ENCODE data around the gene VIPR1.

VIPR1 gene

GRCh38 chr3:42503957-42504333, 1.5 kb downstream of the VIPR1 start:
- H3K4me3 ChIP-seq (ENCODE audit: extremely low read depth, insufficient read depth, low read length, poor library complexity, severe bottlenecking): no peak overlapping the region
- H3K27ac ChIP-seq (ENCODE audit: low read depth, low read length, severe bottlenecking): no peak overlapping the region
- peaks cover 3% of the 10 kb centered on the region for H3K4me1 ChIP-seq (ENCODE audit: control insufficient read depth, insufficient read depth, low read length, poor library complexity, severe bottlenecking)
- H3K36me3 ChIP-seq (ENCODE audit: control insufficient read depth, insufficient read depth, low read length): no peaks in the 10 kb centered on the region
- 86 to 100% methylated on average over 3 to 4 of the region's 4 CpGs for WGBS, 2 experiments (ENCODE audit: insufficient coverage in 2 of 2)
- H3K9me3 ChIP-seq (ENCODE audit: control insufficient read depth, low read length): no peaks in the 10 kb centered on the region

GRCh38 chr3:42504334-42505127, 2.1 kb downstream of the VIPR1 start:
- H3K27ac ChIP-seq (ENCODE audit: low read depth, low read length, severe bottlenecking): no peak overlapping the region
- H3K4me3 ChIP-seq (ENCODE audit: extremely low read depth, insufficient read depth, low read length, poor library complexity, severe bottlenecking): no peak overlapping the region
- H3K36me3 ChIP-seq (ENCODE audit: control insufficient read depth, insufficient read depth, low read length): no peaks in the 10 kb centered on the region
- 85 to 93% methylated on average over 5 to 9 of the region's 10 CpGs for WGBS, 2 experiments (ENCODE audit: insufficient coverage in 2 of 2)
- H3K9me3 ChIP-seq (ENCODE audit: control insufficient read depth, low read length): no peaks in the 10 kb centered on the region
- H3K4me1 ChIP-seq (ENCODE audit: control insufficient read depth, insufficient read depth, low read length, poor library complexity, severe bottlenecking): peaks cover 3% of the 10 kb centered on the region

- Histone ChIP-seq H3K9me3 (ENCODE audit: control insufficient read depth, low read length) (no peaks in the 10 kb centered on the region), H3K27ac (ENCODE audit: low read depth, low read length, severe bottlenecking) (no peak overlapping the region), H3K36me3 (ENCODE audit: control insufficient read depth, insufficient read depth, low read length) (no peaks in the 10 kb centered on the region), H3K4me1 (ENCODE audit: control insufficient read depth, insufficient read depth, low read length, poor library complexity, severe bottlenecking) (peaks cover 3% of the 10 kb centered on the region), H3K4me3 (ENCODE audit: extremely low read depth, insufficient read depth, low read length, poor library complexity, severe bottlenecking) (no peak overlapping the region)
- WGBS, 2 experiments (ENCODE audit: insufficient coverage in 2 of 2): 92 to 97% methylated on average over 4 to 6 of the region's 6 CpGs
These were observed 2.8 kb downstream of the VIPR1 start for GRCh38 chr3:42505128-42505848.

GRCh38 chr3:42505849-42506410, 3.5 kb downstream of the VIPR1 start:
- H3K4me1 ChIP-seq (ENCODE audit: control insufficient read depth, insufficient read depth, low read length, poor library complexity, severe bottlenecking): peaks cover 3% of the 10 kb centered on the region

GRCh38 chr3:42507252-42507651, 4.8 kb downstream of the VIPR1 start:
- H3K36me3 ChIP-seq (ENCODE audit: control insufficient read depth, insufficient read depth, low read length): no peaks in the 10 kb centered on the region
- H3K9me3 ChIP-seq (ENCODE audit: control insufficient read depth, low read length): no peaks in the 10 kb centered on the region
- 46 to 53% methylated on average over 4 to 6 of the region's 7 CpGs for WGBS, 2 experiments (ENCODE audit: insufficient coverage in 2 of 2)
- no peak overlapping the region for H3K27ac ChIP-seq (ENCODE audit: low read depth, low read length, severe bottlenecking)
- no peaks in the 10 kb centered on the region for H3K4me1 ChIP-seq (ENCODE audit: control insufficient read depth, insufficient read depth, low read length, poor library complexity, severe bottlenecking)
- H3K4me3 ChIP-seq (ENCODE audit: extremely low read depth, insufficient read depth, low read length, poor library complexity, severe bottlenecking): no peak overlapping the region

More at GRCh38 chr3:42505849-42506410, 3.5 kb downstream of the VIPR1 start:
- WGBS, 2 experiments (ENCODE audit: insufficient coverage in 2 of 2): 82 to 91% methylated on average over 2 to 3 of the region's 4 CpGs
- H3K9me3 ChIP-seq (ENCODE audit: control insufficient read depth, low read length): no peaks in the 10 kb centered on the region
- no peaks in the 10 kb centered on the region for H3K36me3 ChIP-seq (ENCODE audit: control insufficient read depth, insufficient read depth, low read length)
- no peak overlapping the region for H3K27ac ChIP-seq (ENCODE audit: low read depth, low read length, severe bottlenecking)
- H3K4me3 ChIP-seq (ENCODE audit: extremely low read depth, insufficient read depth, low read length, poor library complexity, severe bottlenecking): no peak overlapping the region

GRCh38 chr3:42507761-42508335, 5.4 kb downstream of the VIPR1 start:
- no peaks in the 10 kb centered on the region for H3K9me3 ChIP-seq (ENCODE audit: control insufficient read depth, low read length)
- no peaks in the 10 kb centered on the region for H3K4me1 ChIP-seq (ENCODE audit: control insufficient read depth, insufficient read depth, low read length, poor library complexity, severe bottlenecking)
- H3K36me3 ChIP-seq (ENCODE audit: control insufficient read depth, insufficient read depth, low read length): no peaks in the 10 kb centered on the region
- 89 to 90% methylated on average over 4 to 5 of the region's 6 CpGs for WGBS, 2 experiments (ENCODE audit: insufficient coverage in 2 of 2)
- H3K4me3 ChIP-seq (ENCODE audit: extremely low read depth, insufficient read depth, low read length, poor library complexity, severe bottlenecking): no peak overlapping the region
- H3K27ac ChIP-seq (ENCODE audit: low read depth, low read length, severe bottlenecking): no peak overlapping the region

- no peaks in the 10 kb centered on the region for H3K4me1 ChIP-seq (ENCODE audit: control insufficient read depth, insufficient read depth, low read length, poor library complexity, severe bottlenecking)
- WGBS, 2 experiments (ENCODE audit: insufficient coverage in 2 of 2): 67 to 90% methylated on average over 2 to 3 of the region's 4 CpGs
- H3K9me3 ChIP-seq (ENCODE audit: control insufficient read depth, low read length): no peaks in the 10 kb centered on the region
- no peak overlapping the region for H3K4me3 ChIP-seq (ENCODE audit: extremely low read depth, insufficient read depth, low read length, poor library complexity, severe bottlenecking)
- no peak overlapping the region for H3K27ac ChIP-seq (ENCODE audit: low read depth, low read length, severe bottlenecking)
- H3K36me3 ChIP-seq (ENCODE audit: control insufficient read depth, insufficient read depth, low read length): no peaks in the 10 kb centered on the region
These were observed 6.1 kb downstream of the VIPR1 start for GRCh38 chr3:42508562-42508961.

GRCh38 chr3:42509111-42509510, 6.7 kb downstream of the VIPR1 start:
- Histone ChIP-seq H3K27ac (ENCODE audit: low read depth, low read length, severe bottlenecking) (no peak overlapping the region), H3K4me3 (ENCODE audit: extremely low read depth, insufficient read depth, low read length, poor library complexity, severe bottlenecking) (no peak overlapping the region), H3K9me3 (ENCODE audit: control insufficient read depth, low read length) (no peaks in the 10 kb centered on the region), H3K4me1 (ENCODE audit: control insufficient read depth, insufficient read depth, low read length, poor library complexity, severe bottlenecking) (no peaks in the 10 kb centered on the region), H3K36me3 (ENCODE audit: control insufficient read depth, insufficient read depth, low read length) (no peaks in the 10 kb centered on the region)
- 60 to 70% methylated on average over 2 to 3 of the region's 3 CpGs for WGBS, 2 experiments (ENCODE audit: insufficient coverage in 2 of 2)

GRCh38 chr3:42510325-42510724, 7.9 kb downstream of the VIPR1 start:
- H3K27ac ChIP-seq (ENCODE audit: low read depth, low read length, severe bottlenecking): no peak overlapping the region
- H3K4me3 ChIP-seq (ENCODE audit: extremely low read depth, insufficient read depth, low read length, poor library complexity, severe bottlenecking): no peak overlapping the region
- H3K4me1 ChIP-seq (ENCODE audit: control insufficient read depth, insufficient read depth, low read length, poor library complexity, severe bottlenecking): no peaks in the 10 kb centered on the region
- 87 to 94% methylated on average over 3 to 4 of the region's 4 CpGs for WGBS, 2 experiments (ENCODE audit: insufficient coverage in 2 of 2)
- no peaks in the 10 kb centered on the region for H3K9me3 ChIP-seq (ENCODE audit: control insufficient read depth, low read length)
- no peaks in the 10 kb centered on the region for H3K36me3 ChIP-seq (ENCODE audit: control insufficient read depth, insufficient read depth, low read length)

GRCh38 chr3:42511201-42511600, 8.8 kb downstream of the VIPR1 start:
- Histone ChIP-seq H3K9me3 (ENCODE audit: control insufficient read depth, low read length) (no peaks in the 10 kb centered on the region), H3K36me3 (ENCODE audit: control insufficient read depth, insufficient read depth, low read length) (no peaks in the 10 kb centered on the region), H3K4me1 (ENCODE audit: control insufficient read depth, insufficient read depth, low read length, poor library complexity, severe bottlenecking) (no peaks in the 10 kb centered on the region), H3K4me3 (ENCODE audit: extremely low read depth, insufficient read depth, low read length, poor library complexity, severe bottlenecking) (no peak overlapping the region), H3K27ac (ENCODE audit: low read depth, low read length, severe bottlenecking) (no peak overlapping the region)
- WGBS, 2 experiments (ENCODE audit: insufficient coverage in 2 of 2): 100% methylated on average over 1 of the region's 1 CpG; no CpG with 5 or more reads in 1 of the 2 experiments

All from mesodermal cell (in vitro differentiated cells).